ENCODE measurements around the gene SGCE. TPM values are rescaled to one million over a fixed set of nuclear protein-coding genes. Genes with fewer than 3 reads are reported as not detected.

Gene SGCE
- total and polyA plus RNA-seq, 2 donors (not counting 1 experiment from before 2014, with no cell fraction given) = 8.9 to 13.0 TPM

DNA sequence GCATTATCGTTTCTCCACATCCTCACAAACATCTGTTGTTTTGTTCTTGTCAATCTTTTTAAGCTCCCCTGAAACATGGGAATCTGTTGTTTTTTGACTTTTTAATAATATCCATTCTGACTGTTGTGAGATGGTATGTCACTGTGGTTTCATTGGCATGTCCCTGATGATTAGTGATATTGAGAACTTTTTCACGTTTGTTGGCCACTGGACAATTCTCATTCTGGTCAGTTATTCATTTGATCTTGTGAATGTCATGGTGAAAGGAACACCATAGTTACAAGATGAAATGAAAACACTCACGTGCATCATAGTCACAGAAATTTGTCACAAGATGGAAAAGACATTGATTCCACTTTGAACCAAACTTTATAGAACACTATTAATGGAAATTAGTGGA, 20.5 kb upstream of the SGCE start:
- Histone ChIP-seq H3K9me3 (ENCODE audit: control extremely low read depth in 1 of 3, control insufficient read depth in 2 of 3, insufficient read depth in 1 of 3, low read length in 2 of 3) (no peaks in the 10 kb centered on the region), H2AFZ (ENCODE audit: insufficient read depth, low read depth, low read length, poor library complexity, severe bottlenecking) (no peak overlapping the region), H3K27me3 (replicated peaks in 1 of 4; ENCODE audit: control extremely low read depth in 1 of 4, control insufficient read depth in 3 of 4, insufficient read depth in 4 of 4, low read length in 3 of 4) (no peaks in the 10 kb centered on the region), H3K4me1 (ENCODE audit: control insufficient read depth in 2 of 2, insufficient read depth in 2 of 2, low read length in 2 of 2) (no peaks in the 10 kb centered on the region), H4K20me1 (ENCODE audit: control insufficient read depth, insufficient read depth, low read length, poor library complexity, severe bottlenecking) (no peaks in the 10 kb centered on the region), H3K4me3 (ENCODE audit: control extremely low read depth in 1 of 5, extremely low read depth in 1 of 5, insufficient read depth in 1 of 5, low read depth in 2 of 5, low read length in 4 of 5) (no peak overlapping the region), H3K27ac (ENCODE audit: low read length in 2 of 2) (no peak overlapping the region), H3K4me2 (replicated peaks; ENCODE audit: low read depth, low read length, poor library complexity, severe bottlenecking) (no peak overlapping the region), H3K79me2 (ENCODE audit: control insufficient read depth, insufficient read depth, low read length) (no peaks in the 10 kb centered on the region), H3K9ac (ENCODE audit: low read length) (no peak overlapping the region), H3K36me3 (replicated peaks in 1 of 2; ENCODE audit: control extremely low read depth in 1 of 2, control insufficient read depth in 1 of 2, extremely low read depth in 1 of 2, insufficient read depth in 2 of 2, low read length in 1 of 2) (no peaks in the 10 kb centered on the region)
- TF ChIP-seq, protein P1, sequence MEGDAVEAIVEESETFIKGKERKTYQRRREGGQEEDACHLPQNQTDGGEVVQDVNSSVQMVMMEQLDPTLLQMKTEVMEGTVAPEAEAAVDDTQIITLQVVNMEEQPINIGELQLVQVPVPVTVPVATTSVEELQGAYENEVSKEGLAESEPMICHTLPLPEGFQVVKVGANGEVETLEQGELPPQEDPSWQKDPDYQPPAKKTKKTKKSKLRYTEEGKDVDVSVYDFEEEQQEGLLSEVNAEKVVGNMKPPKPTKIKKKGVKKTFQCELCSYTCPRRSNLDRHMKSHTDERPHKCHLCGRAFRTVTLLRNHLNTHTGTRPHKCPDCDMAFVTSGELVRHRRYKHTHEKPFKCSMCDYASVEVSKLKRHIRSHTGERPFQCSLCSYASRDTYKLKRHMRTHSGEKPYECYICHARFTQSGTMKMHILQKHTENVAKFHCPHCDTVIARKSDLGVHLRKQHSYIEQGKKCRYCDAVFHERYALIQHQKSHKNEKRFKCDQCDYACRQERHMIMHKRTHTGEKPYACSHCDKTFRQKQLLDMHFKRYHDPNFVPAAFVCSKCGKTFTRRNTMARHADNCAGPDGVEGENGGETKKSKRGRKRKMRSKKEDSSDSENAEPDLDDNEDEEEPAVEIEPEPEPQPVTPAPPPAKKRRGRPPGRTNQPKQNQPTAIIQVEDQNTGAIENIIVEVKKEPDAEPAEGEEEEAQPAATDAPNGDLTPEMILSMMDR (IDR thresholded peaks at IDR 0.05) = no peak
- TF ChIP-seq EZH2 (IDR thresholded peaks at IDR 0.05; ENCODE audit: borderline replicate concordance, insufficient read depth, low read depth, low read length, poor library complexity, severe bottlenecking) = no peak
- ATAC-seq (ENCODE audit: low read depth) (no peak), DNase-seq (no peak)
- Mint-ChIP-seq H3K9me3 (ENCODE audit: insufficient read depth) (no peaks in the 10 kb centered on the region), H3K27ac (no peak overlapping the region), H3K4me1 (no peaks in the 10 kb centered on the region), H3K4me3 (no peak overlapping the region), H3K27me3 (peaks cover 7% of the 10 kb centered on the region)
- intact Hi-C loops (cut with micrococcal nuclease) = no loop called here
- CTCF ChIA-PET = no interaction called here
- WGBS (ENCODE audit: insufficient coverage) = 67% methylated on average over 1 of the region's 3 CpGs
- POLR2A ChIA-PET = no interaction called here

DNA sequence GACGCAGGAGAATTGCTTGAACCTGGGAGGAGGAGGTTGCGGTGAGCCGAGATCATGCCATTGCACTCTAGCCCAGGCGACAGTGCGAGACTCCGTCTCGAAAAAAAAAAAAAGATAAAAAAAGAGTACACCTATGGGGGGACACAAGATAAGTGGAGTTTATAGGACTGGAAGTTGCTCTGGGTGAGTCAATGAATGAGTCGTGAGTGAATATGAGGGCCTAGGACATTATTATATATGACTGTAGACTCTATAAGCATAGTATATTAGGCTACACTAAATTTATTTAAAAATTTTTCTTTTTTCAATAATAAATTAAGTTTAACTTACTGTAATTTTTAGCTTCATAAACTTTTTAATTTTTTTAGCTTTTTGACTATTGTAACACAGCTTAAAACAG, 19.4 kb upstream of the SGCE start:
- POLR2A ChIA-PET = no interaction called here
- H3K9me3 Mint-ChIP-seq (ENCODE audit: insufficient read depth) = no peaks in the 10 kb centered on the region
- CTCF ChIA-PET = no interaction called here
- peaks cover 4% of the 10 kb centered on the region for H3K27me3 Mint-ChIP-seq
- DNase-seq (no peak), ATAC-seq (ENCODE audit: low read depth) (no peak)
- Histone ChIP-seq H3K36me3 (replicated peaks in 1 of 2; ENCODE audit: control extremely low read depth in 1 of 2, control insufficient read depth in 1 of 2, extremely low read depth in 1 of 2, insufficient read depth in 2 of 2, low read length in 1 of 2) (no peaks in the 10 kb centered on the region), H3K79me2 (ENCODE audit: control insufficient read depth, insufficient read depth, low read length) (no peaks in the 10 kb centered on the region), H3K4me2 (replicated peaks; ENCODE audit: low read depth, low read length, poor library complexity, severe bottlenecking) (no peak overlapping the region), H3K4me3 (ENCODE audit: control extremely low read depth in 1 of 5, extremely low read depth in 1 of 5, insufficient read depth in 1 of 5, low read depth in 2 of 5, low read length in 4 of 5) (no peak overlapping the region), H3K4me1 (ENCODE audit: control insufficient read depth in 2 of 2, insufficient read depth in 2 of 2, low read length in 2 of 2) (no peaks in the 10 kb centered on the region), H3K9me3 (ENCODE audit: control extremely low read depth in 1 of 3, control insufficient read depth in 2 of 3, insufficient read depth in 1 of 3, low read length in 2 of 3) (no peaks in the 10 kb centered on the region), H4K20me1 (ENCODE audit: control insufficient read depth, insufficient read depth, low read length, poor library complexity, severe bottlenecking) (no peaks in the 10 kb centered on the region), H2AFZ (ENCODE audit: insufficient read depth, low read depth, low read length, poor library complexity, severe bottlenecking) (no peak overlapping the region), H3K27ac (ENCODE audit: low read length in 2 of 2) (no peak overlapping the region), H3K9ac (ENCODE audit: low read length) (no peak overlapping the region), H3K27me3 (replicated peaks in 1 of 4; ENCODE audit: control extremely low read depth in 1 of 4, control insufficient read depth in 3 of 4, insufficient read depth in 4 of 4, low read length in 3 of 4) (no peaks in the 10 kb centered on the region)
- H3K27ac Mint-ChIP-seq = no peak overlapping the region
- TF ChIP-seq, protein P1 (IDR thresholded peaks at IDR 0.05) = no peak
- no peak for TF ChIP-seq EZH2 (IDR thresholded peaks at IDR 0.05; ENCODE audit: borderline replicate concordance, insufficient read depth, low read depth, low read length, poor library complexity, severe bottlenecking)
- H3K4me3 Mint-ChIP-seq = no peak overlapping the region
- 96% methylated on average over 6 of the region's 8 CpGs for WGBS (ENCODE audit: insufficient coverage)
- intact Hi-C loops (cut with micrococcal nuclease) = no loop called here
- H3K4me1 Mint-ChIP-seq = no peaks in the 10 kb centered on the region
